NCI-H1694 treated with DMSO at 0.1 percent for 48 hours (cell line): ENCODE results near the gene DOLPP1.
A peak's percentile ranks its signal among the peaks of the same experiment; 100 is the strongest.

ENCODE experiments used
- DNase-seq: peaks from one replicate; lab custom pipeline; 2025; lab: John Stamatoyannopoulos, UW

DOLPP1 gene

DNA sequence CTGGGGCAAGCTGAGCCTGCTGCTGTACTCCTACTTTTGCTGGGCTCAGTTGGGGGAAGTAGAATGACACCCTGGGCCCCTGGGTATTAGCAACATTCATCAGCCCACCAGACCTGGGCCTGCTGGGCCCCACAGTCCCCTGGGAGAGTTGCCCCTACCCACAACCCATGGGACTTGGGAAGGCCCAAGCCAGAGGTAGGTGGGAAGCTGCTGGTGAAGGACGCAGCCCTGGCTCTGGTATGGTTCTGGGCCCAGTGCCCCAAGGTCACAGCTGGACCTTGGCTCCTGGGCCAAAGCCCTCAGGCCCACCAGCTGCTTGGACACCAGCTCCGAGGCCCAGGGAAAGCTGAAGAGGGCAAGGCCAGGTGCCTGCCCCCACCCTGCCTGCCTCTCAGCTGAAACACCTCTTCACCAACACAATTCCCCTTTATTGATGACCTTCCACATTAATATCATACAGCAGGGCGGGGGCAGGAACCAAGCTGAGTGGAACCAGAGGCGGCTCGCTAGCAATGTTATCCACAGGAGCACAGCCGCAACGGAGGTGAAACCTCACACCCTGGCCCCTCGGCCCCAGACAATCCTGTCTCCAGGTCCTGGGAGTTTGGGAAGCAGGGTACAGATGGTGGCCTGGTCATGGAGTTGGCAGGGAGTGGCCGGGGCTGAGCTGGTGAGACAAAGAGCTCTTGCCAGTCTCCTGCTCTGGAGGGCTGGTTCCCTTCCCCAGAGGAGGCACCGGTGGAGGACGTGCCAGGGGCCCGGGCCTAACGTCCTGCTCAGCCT lies 13.7 kb downstream of the DOLPP1 start:
- DNase-seq: no peak

GRCh38 chr9:129095170-129095667 lies 14.3 kb downstream of the DOLPP1 start:
- DNase-seq: no peak

GRCh38 chr9:129095908-129096307 lies 15.0 kb downstream of the DOLPP1 start:
- DNase-seq: no peak

DNA sequence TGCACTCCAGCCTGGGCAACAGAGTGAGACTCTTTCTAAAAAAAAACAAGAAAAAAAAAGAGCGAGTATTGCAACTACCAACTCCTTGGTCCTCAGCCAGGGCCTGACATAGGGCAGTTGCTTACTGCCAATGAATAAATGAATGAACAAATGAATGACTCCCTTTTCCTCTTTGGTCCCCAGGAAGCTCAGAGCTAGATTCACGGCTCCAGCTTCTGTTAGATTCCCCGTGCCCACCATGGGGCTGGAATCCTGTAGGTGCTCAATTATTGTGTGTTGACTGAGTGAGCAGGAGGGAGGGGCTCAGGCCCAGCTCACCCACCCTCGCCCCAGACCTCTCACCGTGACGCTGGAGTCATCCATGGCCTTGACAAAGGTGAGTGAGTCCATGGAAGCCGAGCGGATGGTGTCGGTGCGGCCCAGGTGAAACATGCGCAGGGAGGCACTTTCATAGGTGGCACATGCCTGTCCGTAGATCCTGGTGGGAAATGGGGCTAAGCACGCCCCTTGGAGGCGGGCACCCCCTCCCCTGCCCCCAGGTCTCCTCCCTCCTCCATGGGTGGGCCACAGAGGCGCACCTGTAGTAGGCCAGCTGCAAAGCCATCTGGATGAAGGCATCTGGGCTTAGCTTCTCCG lies 16.9 kb downstream of the DOLPP1 start:
- DNase-seq: no peak

- DNase-seq: no peak
These were observed 17.4 kb downstream of the DOLPP1 start for GRCh38 chr9:129098328-129098727.

GRCh38 chr9:129100383-129101169 lies 19.7 kb downstream of the DOLPP1 start:
- DNase-seq: no peak

DNA sequence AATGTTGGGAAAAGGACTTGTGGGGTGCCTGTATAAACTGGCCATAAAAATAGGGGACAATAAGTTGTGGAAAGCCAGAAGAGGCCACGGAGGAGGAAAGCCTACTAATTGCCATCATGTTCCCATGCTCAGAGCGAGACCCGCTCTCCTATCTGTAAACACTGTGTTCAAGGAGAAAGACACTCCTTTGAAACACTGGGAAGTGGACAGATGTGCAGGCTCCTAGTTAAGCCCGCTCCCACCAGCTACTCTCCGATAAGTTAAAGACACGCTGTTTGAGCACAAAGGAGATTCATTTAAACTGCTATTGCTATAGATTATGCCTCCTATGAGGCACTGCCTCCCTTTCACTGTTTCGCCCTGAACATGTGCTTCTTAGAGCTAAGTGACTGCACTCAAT lies 20.4 kb downstream of the DOLPP1 start:
- DNase-seq: no peak

GRCh38 chr9:129102095-129102525 lies 21.2 kb downstream of the DOLPP1 start:
- no peak for DNase-seq

DNA sequence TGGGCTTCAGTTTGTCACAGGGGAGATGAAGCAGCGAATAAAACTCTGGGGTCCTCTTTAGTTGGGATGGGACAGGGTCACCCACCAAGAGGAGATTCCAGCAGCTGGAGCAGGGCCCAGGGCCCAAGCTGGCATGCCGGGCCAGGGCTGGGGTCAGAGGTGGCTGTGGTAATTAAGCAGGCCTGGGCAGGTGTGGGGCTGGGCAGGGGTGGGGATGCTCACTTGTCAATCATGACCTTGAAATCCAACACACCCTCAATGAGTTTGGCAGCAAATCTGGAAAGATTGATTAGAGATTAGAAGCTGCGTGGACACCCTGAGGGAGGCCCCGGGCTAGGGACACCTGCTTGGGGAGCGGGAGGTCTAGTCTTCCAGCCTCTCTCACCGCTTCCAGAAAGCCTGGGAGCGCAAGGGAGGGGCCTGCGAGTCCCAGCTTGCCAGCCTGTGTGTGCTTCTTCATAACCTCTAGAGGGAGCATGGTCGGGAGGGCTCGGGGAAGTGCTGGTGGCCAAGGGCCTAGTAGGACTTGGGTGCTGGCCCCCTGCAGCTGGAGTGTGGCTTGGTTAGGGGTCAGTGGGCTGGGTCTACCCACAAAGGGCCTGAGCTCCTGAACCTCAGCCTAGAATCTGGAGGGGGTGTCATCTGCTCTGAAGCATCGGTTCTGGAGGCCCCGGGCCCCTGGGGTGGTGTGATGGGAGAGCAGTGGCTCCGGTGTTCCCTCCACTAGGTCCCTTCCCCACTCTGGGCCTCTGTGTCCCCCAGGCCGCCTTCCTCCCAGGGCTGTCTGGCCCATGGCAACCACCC lies 22.1 kb downstream of the DOLPP1 start:
- DNase-seq: peak; percentile 42

DNA sequence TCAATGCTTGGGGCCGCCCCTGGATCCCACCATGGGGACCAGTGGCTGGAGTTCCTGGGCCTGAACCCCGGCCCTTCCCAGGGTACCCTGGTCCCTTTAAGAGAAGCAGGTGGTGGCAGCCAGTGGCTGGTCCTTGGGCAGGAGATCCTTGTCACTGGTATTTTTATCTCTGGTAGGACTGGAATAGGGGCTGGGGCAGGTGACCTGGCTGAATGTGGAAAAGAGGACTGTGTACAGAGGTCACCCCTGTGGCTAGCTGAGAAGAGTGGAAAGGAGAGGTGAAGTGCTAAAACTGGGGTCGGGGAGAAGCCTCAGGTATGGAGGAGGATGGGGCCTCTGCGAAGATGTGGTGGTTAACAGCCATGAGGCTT lies 22.7 kb downstream of the DOLPP1 start:
- no peak for DNase-seq

DNA sequence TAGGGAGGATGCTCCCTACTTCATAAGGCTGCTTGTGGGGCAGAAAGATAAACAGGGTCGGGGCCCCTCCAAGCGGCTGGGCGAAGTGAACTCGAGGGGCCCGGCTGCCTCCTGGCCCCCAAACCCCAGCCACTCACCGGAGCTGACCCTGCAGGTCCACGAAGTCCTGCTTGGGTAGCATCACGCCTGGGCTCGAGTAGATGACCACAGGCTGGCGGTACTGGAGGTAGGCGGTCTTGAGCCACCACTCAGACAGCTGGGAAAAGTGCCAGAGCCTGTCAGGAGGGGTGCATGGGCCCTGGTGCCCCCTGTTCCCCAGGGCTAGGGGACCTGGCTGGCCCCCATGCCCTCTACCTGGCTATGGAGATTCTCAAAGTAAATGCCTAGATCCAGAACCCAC lies 23.1 kb downstream of the DOLPP1 start:
- DNase-seq: no peak

GRCh38 chr9:129105857-129106694 lies 25.2 kb downstream of the DOLPP1 start:
- DNase-seq: no peak

DNA sequence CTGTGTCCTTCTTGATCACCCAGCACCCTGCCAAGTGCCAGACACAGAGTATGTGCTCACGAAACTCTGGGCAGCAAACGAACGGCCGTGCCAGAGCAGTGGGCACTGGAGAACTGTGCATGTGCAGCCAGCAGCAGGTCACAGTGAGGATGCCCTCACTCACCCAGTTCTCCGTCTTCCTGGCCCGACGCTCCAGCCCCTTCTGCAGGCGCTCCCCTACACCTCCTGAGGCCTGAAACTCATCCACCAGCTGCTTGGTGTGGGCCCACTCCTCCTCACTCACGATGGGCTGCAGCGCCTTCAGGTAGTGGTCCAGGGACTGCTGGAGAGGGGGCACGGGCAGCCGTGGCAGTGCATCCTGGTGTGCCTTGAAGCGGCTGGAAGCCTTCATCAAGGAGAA lies 26.7 kb downstream of the DOLPP1 start:
- no peak for DNase-seq

- DNase-seq: no peak
These were observed 27.3 kb downstream of the DOLPP1 start for GRCh38 chr9:129108083-129108804.

DNA sequence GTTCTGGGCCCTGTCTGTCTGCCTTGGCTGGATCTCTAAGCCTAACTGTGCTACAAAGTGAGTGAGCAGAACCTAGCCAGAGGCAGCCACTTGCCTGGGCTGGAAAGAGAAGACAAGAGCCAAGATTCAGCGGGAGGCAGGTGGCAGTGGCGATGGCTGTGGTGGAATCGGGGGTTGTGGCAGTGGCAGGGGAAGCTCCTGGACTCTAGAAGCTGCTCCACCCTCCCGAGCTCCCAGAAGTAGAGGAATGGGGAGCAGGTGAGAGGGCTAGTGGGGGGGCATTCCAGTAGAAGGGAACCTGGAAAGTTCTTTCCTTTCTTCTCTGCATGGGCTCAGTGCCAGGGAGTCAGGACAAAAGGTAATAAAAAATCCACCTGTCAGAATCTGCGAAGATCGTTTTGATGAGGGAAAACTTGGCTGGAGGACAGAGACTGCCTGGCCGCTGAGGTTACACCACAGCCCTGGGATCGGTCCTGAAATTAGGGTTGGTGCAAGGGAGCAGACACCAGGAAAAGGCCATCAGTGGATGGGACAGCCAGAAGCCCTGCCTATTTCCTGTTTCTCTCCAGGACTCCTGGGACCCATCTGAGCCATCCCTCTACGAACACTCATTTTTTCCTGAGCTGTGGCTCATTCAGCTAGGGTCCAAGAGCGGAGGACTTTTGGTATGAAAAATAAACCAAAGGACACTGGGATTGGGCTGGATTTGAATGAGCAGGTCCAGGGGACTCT lies 28.1 kb downstream of the DOLPP1 start:
- DNase-seq: no peak

GRCh38 chr9:129109537-129109903 lies 28.6 kb downstream of the DOLPP1 start:
- DNase-seq: no peak

DNA sequence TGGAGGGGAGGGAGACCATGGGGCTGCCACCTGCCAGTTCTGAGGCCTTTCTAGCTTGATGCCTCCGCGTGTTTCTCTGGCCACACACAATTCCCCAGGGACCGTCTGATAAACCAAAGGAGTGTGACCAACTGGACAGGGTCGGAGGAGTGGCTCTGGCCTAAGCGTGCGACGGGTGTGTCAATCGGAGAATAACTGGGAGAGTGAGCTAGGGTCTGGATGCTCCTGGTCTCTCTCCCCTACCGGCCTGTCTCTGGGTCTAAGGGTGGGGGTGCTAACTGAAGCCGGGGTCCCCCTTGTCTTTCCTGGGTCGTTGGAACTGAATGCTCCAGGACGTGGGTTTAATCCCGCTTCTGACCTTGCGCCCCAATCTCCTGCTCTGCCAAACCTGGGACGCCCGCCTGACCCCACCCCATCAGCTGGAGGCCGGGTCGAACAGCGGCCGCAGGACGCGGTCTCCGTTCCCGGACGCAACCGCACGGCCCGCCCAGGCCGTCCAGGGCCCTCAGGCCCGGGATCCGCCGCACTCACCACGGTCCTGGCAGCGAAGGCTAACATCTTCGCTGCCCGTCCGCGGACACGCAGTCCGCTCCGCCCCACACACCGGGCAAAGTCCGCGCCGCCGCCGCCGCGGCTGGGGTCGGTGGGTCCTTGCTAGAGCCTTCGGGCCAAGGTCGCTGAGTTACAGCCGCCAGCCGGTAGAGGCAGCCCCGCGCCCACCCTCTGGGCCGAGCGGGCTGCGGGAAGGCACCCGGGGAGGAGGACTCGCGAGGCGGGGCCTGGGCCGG lies 29.2 kb downstream of the DOLPP1 start:
- no peak for DNase-seq

DNA sequence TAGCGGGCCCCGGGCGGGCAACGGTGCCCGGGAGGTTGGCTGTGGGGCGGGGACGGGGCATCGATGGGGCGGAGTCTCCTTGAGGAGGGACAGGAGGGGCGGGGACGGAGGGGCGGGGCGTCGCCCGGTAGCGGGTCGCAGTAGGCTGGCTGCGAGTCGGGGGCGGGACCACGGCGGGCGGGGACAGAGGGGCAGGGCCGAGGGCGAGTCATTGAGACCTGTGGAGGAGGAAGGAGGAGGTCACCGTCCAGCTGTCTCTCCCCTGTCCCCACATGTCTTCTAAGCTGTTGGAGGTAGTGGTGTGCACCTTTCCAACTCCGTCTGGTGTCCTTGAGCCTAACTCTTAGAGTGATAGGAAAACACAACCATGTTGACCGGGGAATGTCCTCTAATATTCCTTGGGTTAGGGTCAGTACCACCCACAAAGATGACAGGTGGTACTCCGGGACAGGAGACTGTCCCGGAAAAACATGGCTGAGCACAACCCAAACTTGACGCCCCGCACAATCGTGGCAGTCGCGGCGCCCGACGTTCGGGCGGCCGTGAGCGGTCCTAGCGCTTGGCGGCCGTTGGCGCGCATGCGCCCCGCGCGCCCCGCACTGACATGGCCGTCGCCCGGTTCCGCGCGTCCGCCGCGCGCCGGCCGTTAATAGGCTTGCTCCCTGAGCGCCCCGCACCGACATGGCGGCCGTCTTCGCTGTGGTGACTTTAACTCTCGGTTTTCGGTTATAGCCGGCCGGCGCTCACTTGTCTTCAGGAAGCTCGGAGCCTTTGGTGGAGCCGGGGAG lies 30.0 kb downstream of the DOLPP1 start, which contains the start of the genes CRAT and PTPA:
TSS of gene CRAT (minus strand) at position 54 of the 788 bp plus-strand sequence. CDS start 284 bp downstream, outside the sequence.
TSS of gene PTPA (plus strand) at position 676 of the 788 bp plus-strand sequence. CDS start 186 bp downstream, outside the sequence.
- peak; percentile 60 for DNase-seq
